Activated gamma-delta T cell treated with anti-CD3 and anti-CD28 coated beads, Interleukin-2, amount 50 U/mL, for 16 hours (primary cell): ENCODE results near the gene RDH13.
A peak's percentile ranks its signal among the peaks of the same experiment; 100 is the strongest.

ENCODE experiments used
- DNase-seq: peaks from one replicate; pipeline ENCODE4 v3.0.0-alpha.2; 2020; ENCODE audit warnings: low read depth

Gene RDH13

GRCh38 chr19:55091955-55092354 is 29.0 kb upstream of the RDH13 start:
- DNase-seq, result no peak

- DNase-seq, result no peak
Observed at GRCh38 chr19:55091126-55091910, 28.4 kb upstream of the RDH13 start.

- DNase-seq, result no peak
Observed at GRCh38 chr19:55090564-55090963, 27.6 kb upstream of the RDH13 start.

GRCh38 chr19:55089342-55089944 is 26.5 kb upstream of the RDH13 start:
- no peak for DNase-seq

GRCh38 chr19:55088543-55089341 is 25.8 kb upstream of the RDH13 start:
- peak; percentile 77 for DNase-seq

- no peak for DNase-seq
Observed at GRCh38 chr19:55088021-55088451, 25.1 kb upstream of the RDH13 start.

GRCh38 chr19:55087542-55087901 is 24.6 kb upstream of the RDH13 start:
- DNase-seq, result no peak

GRCh38 chr19:55086730-55087541 is 24.0 kb upstream of the RDH13 start:
- DNase-seq, result no peak

GRCh38 chr19:55085923-55086715 is 23.2 kb upstream of the RDH13 start:
- DNase-seq, result no peak

GRCh38 chr19:55084416-55084815 is 21.5 kb upstream of the RDH13 start:
- DNase-seq, result no peak

- DNase-seq, result no peak
Observed at GRCh38 chr19:55083004-55083850, 20.3 kb upstream of the RDH13 start.

GRCh38 chr19:55082020-55082851 is 19.3 kb upstream of the RDH13 start:
- DNase-seq, result no peak

- no peak for DNase-seq
Observed at GRCh38 chr19:55081770-55082019, 18.7 kb upstream of the RDH13 start.

- DNase-seq, result peak; percentile 82
Observed at GRCh38 chr19:55080968-55081769, 18.2 kb upstream of the RDH13 start.

- DNase-seq, result peak; percentile 39
Observed at GRCh38 chr19:55080121-55080967, 17.4 kb upstream of the RDH13 start.

- no peak for DNase-seq
Observed at GRCh38 chr19:55079400-55080038, 16.6 kb upstream of the RDH13 start.

- no peak for DNase-seq
Observed at GRCh38 chr19:55078996-55079395, 16.0 kb upstream of the RDH13 start.
